Fibroblast of gingiva (primary cell): ENCODE data around the gene RNF126.
"Not testable (repeated sequence)": the region's sequence is repeated elsewhere in the genome, so short reads cannot be mapped to it uniquely, and the experiment has no call there.

Source experiments
- DNase-seq: peaks from one replicate; pipeline ENCODE4 v3.0.0-alpha.2; 2011; ENCODE audit warnings: low read depth

The RNF126 gene

GRCh38 chr19:611481-611868, 51.5 kb downstream of the RNF126 start:
- peak; percentile 63 for DNase-seq

GRCh38 chr19:610801-611480, 52.1 kb downstream of the RNF126 start:
- peak; percentile 55 for DNase-seq

- DNase-seq: no peak
Measured at GRCh38 chr19:610071-610800, 52.8 kb downstream of the RNF126 start.

GRCh38 chr19:609004-609346, 54.0 kb downstream of the RNF126 start:
- no peak for DNase-seq

GRCh38 chr19:608155-609003, 54.6 kb downstream of the RNF126 start:
- no peak for DNase-seq

DNA sequence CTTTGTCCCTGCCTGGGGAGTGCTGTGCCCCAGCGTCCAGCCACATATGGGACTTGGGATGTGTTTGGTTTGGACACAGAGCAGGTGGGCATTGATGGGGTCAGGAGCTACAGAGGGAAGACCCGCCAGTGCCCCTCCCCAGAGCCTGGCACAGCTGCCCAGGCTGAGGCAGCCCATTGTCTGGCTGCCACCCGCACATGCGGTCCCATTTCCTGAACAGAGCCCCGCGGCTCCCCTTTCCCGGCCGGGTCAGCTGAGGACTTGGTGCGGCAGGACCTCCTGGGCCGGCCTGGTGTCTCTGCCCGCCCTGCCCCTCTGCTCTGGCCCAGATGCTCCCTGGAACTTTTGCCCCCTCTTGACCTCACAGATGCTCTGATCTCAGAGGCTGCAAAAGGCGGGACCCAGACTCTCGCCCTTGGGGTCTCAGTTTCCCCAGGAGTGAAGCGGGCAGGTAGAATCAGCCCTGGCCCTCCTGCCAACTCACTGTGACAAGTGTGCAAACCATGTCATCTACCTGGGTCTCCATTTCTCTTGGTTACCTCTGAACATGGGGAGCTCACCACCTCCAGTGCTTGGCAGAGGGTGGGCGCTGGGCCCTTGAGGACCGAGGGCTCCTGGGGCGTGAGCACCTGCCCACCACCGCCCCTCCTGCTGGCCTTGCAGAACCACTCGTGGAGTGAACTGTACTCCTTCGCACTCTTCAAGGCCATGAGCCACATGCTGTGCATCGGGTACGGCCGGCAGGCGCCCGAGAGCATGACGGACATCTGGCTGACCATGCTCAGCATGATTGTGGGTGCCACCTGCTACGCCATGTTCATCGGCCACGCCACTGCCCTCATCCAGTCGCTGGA, 55.5 kb downstream of the RNF126 start:
- no peak for DNase-seq

- DNase-seq: not testable (repeated sequence)
Measured at GRCh38 chr19:605061-605971, 57.7 kb downstream of the RNF126 start.

- DNase-seq: no peak
Measured at GRCh38 chr19:604355-604754, 58.7 kb downstream of the RNF126 start.

- DNase-seq: not testable (repeated sequence)
Measured at GRCh38 chr19:603779-604178, 59.2 kb downstream of the RNF126 start.

DNA sequence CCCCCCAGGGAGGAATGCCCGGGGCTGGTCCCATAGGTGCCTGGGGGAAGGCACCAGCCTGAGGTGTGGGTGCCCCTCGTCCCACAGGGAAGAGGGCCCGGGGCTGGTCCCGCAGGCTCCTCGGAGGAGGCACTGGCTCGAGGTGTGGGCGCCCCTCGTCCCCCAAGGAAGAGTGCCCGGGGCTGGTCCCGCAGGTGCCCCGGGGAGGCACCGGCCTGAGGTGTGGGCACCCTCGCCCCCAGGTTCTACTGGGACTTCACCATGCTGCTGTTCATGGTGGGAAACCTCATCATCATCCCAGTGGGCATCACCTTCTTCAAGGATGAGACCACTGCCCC, 59.7 kb downstream of the RNF126 start:
- not testable (repeated sequence) for DNase-seq

DNA sequence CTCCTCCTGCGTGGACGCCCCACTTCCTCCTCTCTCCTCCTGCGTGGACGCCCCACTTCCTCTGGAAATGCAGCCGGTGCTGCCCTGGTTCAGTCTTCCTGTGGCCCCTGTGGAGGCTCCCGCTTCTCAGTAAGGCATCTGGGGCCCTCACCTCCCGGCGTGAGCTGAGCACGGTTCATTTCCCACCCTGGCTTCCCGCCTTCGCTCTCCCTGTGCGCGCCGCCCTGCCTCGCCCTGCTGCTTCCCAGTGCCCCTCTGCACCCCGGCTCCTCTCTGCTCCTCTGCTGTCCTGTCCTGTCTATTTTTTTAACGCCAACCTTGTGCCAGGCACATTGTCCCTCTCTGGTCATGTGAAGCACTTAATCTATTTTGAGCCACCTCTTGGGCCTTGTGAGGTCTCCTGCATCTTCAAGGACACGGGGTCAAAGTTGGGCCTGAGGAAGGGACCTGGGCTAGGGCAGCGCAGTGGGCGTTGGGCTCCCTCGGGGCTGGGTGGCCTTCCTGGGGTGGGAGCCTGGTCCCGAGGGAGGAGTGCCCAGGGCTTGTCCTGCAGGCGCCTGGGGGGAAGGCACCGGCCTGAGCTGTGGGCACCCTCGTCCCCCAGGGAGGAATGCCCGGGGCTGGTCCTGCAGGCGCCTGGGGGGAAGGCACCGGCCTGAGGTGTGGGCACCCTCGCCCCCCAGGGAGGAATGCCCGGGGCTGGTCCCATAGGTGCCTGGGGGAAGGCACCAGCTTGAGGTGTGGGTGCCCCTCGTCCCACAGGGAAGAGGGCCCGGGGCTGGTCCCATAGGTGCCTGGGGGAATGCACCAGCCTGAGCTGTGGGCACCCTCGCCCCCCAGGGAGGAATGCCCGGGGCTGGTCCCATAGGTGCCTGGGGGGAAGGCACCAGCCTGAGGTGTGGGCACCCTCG, 60.4 kb downstream of the RNF126 start:
- no peak for DNase-seq

DNA sequence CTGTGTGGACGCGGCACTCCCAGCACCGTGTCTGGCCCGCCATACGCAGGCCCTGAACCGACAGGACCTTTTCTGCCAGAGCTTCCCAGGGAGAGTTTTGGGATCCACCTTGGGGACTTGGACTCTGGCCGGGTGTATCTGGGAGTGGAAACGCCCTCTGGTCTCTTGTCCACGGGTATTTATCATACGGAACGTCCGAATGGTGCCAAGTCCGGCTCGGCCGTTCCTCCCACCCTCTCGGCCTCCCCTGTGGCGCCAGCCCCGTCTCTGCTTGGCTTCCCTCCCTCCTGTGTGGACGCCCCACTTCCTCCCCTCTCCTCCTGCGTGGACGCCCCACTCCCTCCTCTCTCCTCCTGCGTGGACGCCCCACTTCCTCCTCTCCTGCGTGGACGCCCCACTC, 61.2 kb downstream of the RNF126 start:
- no peak for DNase-seq

DNA sequence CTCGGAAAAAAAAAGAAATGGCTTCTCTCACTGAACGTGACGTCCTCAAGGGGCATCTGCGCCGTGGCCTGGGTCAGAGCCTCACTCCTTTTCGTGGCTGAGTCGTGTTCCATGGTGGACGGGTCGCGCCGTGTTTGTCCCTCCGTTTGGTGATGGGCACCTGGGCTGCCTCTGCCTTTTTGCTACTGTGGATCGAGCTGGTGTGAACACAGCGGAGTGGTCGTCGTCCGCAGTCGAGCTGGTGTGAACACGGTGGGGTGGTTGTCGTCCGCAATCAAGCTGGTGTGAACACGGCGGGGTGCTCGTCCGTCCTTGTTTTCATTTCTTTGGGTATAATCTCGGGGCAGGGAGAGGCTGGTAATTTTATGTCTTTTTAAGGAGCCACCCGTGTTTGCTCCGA, 61.7 kb downstream of the RNF126 start:
- no peak for DNase-seq
